ENCODE data around the gene STRIP1.
A peak's percentile ranks its signal among the peaks of the same experiment; 100 is the strongest.

Gene STRIP1

GRCh38 chr1:110083061-110083865 lies 48.8 kb downstream of the STRIP1 start:
- Histone ChIP-seq H3K27me3 (ENCODE audit: control insufficient read depth, insufficient read depth, low read length) (peaks cover 88% of the 10 kb centered on the region), H3K4me1 (ENCODE audit: control insufficient read depth, insufficient read depth, low read length) (no peaks in the 10 kb centered on the region), H3K9me3 (ENCODE audit: control insufficient read depth, insufficient read depth, low read length) (no peaks in the 10 kb centered on the region), H3K36me3 (ENCODE audit: control insufficient read depth, insufficient read depth, low read length) (no peaks in the 10 kb centered on the region), H3K9ac (ENCODE audit: low read depth, low read length) (no peak overlapping the region), H3K4me3 (ENCODE audit: low read depth, low read length) (peak overlapping the region; percentile 48)

- Histone ChIP-seq H3K36me3 (ENCODE audit: control insufficient read depth, insufficient read depth, low read length) (no peaks in the 10 kb centered on the region), H3K9ac (ENCODE audit: low read depth, low read length) (no peak overlapping the region), H3K9me3 (ENCODE audit: control insufficient read depth, insufficient read depth, low read length) (no peaks in the 10 kb centered on the region), H3K4me1 (ENCODE audit: control insufficient read depth, insufficient read depth, low read length) (no peaks in the 10 kb centered on the region), H3K27me3 (ENCODE audit: control insufficient read depth, insufficient read depth, low read length) (peaks cover 85% of the 10 kb centered on the region), H3K4me3 (ENCODE audit: low read depth, low read length) (peak overlapping the region; percentile 48)
These were observed 49.4 kb downstream of the STRIP1 start for GRCh38 chr1:110083866-110084226.

GRCh38 chr1:110084227-110085078 lies 50.0 kb downstream of the STRIP1 start:
- Histone ChIP-seq H3K36me3 (ENCODE audit: control insufficient read depth, insufficient read depth, low read length) (no peaks in the 10 kb centered on the region), H3K4me1 (ENCODE audit: control insufficient read depth, insufficient read depth, low read length) (peaks cover 2% of the 10 kb centered on the region), H3K27me3 (ENCODE audit: control insufficient read depth, insufficient read depth, low read length) (peaks cover 83% of the 10 kb centered on the region), H3K9me3 (ENCODE audit: control insufficient read depth, insufficient read depth, low read length) (no peaks in the 10 kb centered on the region), H3K4me3 (ENCODE audit: low read depth, low read length) (peak overlapping the region; percentile 48), H3K9ac (ENCODE audit: low read depth, low read length) (no peak overlapping the region)

GRCh38 chr1:110085671-110086070 lies 51.2 kb downstream of the STRIP1 start:
- Histone ChIP-seq H3K36me3 (ENCODE audit: control insufficient read depth, insufficient read depth, low read length) (no peaks in the 10 kb centered on the region), H3K4me1 (ENCODE audit: control insufficient read depth, insufficient read depth, low read length) (peaks cover 2% of the 10 kb centered on the region), H3K9ac (ENCODE audit: low read depth, low read length) (no peak overlapping the region), H3K9me3 (ENCODE audit: control insufficient read depth, insufficient read depth, low read length) (no peaks in the 10 kb centered on the region), H3K4me3 (ENCODE audit: low read depth, low read length) (no peak overlapping the region), H3K27me3 (ENCODE audit: control insufficient read depth, insufficient read depth, low read length) (peaks cover 78% of the 10 kb centered on the region)

GRCh38 chr1:110086961-110087360 lies 52.5 kb downstream of the STRIP1 start:
- Histone ChIP-seq H3K9me3 (ENCODE audit: control insufficient read depth, insufficient read depth, low read length) (no peaks in the 10 kb centered on the region), H3K36me3 (ENCODE audit: control insufficient read depth, insufficient read depth, low read length) (no peaks in the 10 kb centered on the region), H3K4me3 (ENCODE audit: low read depth, low read length) (no peak overlapping the region), H3K27me3 (ENCODE audit: control insufficient read depth, insufficient read depth, low read length) (peaks cover 65% of the 10 kb centered on the region), H3K4me1 (ENCODE audit: control insufficient read depth, insufficient read depth, low read length) (peaks cover 2% of the 10 kb centered on the region), H3K9ac (ENCODE audit: low read depth, low read length) (no peak overlapping the region)

GRCh38 chr1:110087812-110088738 lies 53.7 kb downstream of the STRIP1 start:
- Histone ChIP-seq H3K36me3 (ENCODE audit: control insufficient read depth, insufficient read depth, low read length) (no peaks in the 10 kb centered on the region), H3K9me3 (ENCODE audit: control insufficient read depth, insufficient read depth, low read length) (no peaks in the 10 kb centered on the region), H3K9ac (ENCODE audit: low read depth, low read length) (no peak overlapping the region), H3K4me1 (ENCODE audit: control insufficient read depth, insufficient read depth, low read length) (peaks cover 2% of the 10 kb centered on the region), H3K4me3 (ENCODE audit: low read depth, low read length) (no peak overlapping the region), H3K27me3 (ENCODE audit: control insufficient read depth, insufficient read depth, low read length) (peaks cover 54% of the 10 kb centered on the region)

GRCh38 chr1:110088739-110089316 lies 54.4 kb downstream of the STRIP1 start:
- H3K27me3 ChIP-seq (ENCODE audit: control insufficient read depth, insufficient read depth, low read length): peaks cover 47% of the 10 kb centered on the region
- no peak overlapping the region for H3K9ac ChIP-seq (ENCODE audit: low read depth, low read length)
- no peak overlapping the region for H3K4me3 ChIP-seq (ENCODE audit: low read depth, low read length)
- peaks cover 2% of the 10 kb centered on the region for H3K4me1 ChIP-seq (ENCODE audit: control insufficient read depth, insufficient read depth, low read length)
- H3K9me3 ChIP-seq (ENCODE audit: control insufficient read depth, insufficient read depth, low read length): no peaks in the 10 kb centered on the region
- no peaks in the 10 kb centered on the region for H3K36me3 ChIP-seq (ENCODE audit: control insufficient read depth, insufficient read depth, low read length)

GRCh38 chr1:110089561-110090275 lies 55.3 kb downstream of the STRIP1 start:
- no peaks in the 10 kb centered on the region for H3K9me3 ChIP-seq (ENCODE audit: control insufficient read depth, insufficient read depth, low read length)
- no peak overlapping the region for H3K4me3 ChIP-seq (ENCODE audit: low read depth, low read length)
- no peaks in the 10 kb centered on the region for H3K36me3 ChIP-seq (ENCODE audit: control insufficient read depth, insufficient read depth, low read length)
- peaks cover 2% of the 10 kb centered on the region for H3K4me1 ChIP-seq (ENCODE audit: control insufficient read depth, insufficient read depth, low read length)
- no peak overlapping the region for H3K9ac ChIP-seq (ENCODE audit: low read depth, low read length)
- peaks cover 38% of the 10 kb centered on the region for H3K27me3 ChIP-seq (ENCODE audit: control insufficient read depth, insufficient read depth, low read length)

GRCh38 chr1:110091381-110091780 lies 57.0 kb downstream of the STRIP1 start:
- no peak overlapping the region for H3K9ac ChIP-seq (ENCODE audit: low read depth, low read length)
- peaks cover 2% of the 10 kb centered on the region for H3K4me1 ChIP-seq (ENCODE audit: control insufficient read depth, insufficient read depth, low read length)
- H3K27me3 ChIP-seq (ENCODE audit: control insufficient read depth, insufficient read depth, low read length): peaks cover 21% of the 10 kb centered on the region
- H3K9me3 ChIP-seq (ENCODE audit: control insufficient read depth, insufficient read depth, low read length): no peaks in the 10 kb centered on the region
- H3K36me3 ChIP-seq (ENCODE audit: control insufficient read depth, insufficient read depth, low read length): no peaks in the 10 kb centered on the region
- H3K4me3 ChIP-seq (ENCODE audit: low read depth, low read length): no peak overlapping the region

- Histone ChIP-seq H3K27me3 (ENCODE audit: control insufficient read depth, insufficient read depth, low read length) (peaks cover 17% of the 10 kb centered on the region), H3K36me3 (ENCODE audit: control insufficient read depth, insufficient read depth, low read length) (no peaks in the 10 kb centered on the region), H3K4me3 (ENCODE audit: low read depth, low read length) (no peak overlapping the region), H3K9me3 (ENCODE audit: control insufficient read depth, insufficient read depth, low read length) (no peaks in the 10 kb centered on the region), H3K9ac (ENCODE audit: low read depth, low read length) (no peak overlapping the region), H3K4me1 (ENCODE audit: control insufficient read depth, insufficient read depth, low read length) (peaks cover 2% of the 10 kb centered on the region)
These were observed 57.4 kb downstream of the STRIP1 start for GRCh38 chr1:110091791-110092190.
